RWPE1 (cell line): Measurements from ENCODE around the gene NCK1.

Source experiments
- CTCF ChIA-PET: fragments of 350-600 bp; sonication (Branson Sonifier 250); formaldehyde crosslinking; extraction: SDS; loops from one replicate; lab custom pipeline; 2021; lab: Yijun Ruan, JAX
- POLR2A ChIA-PET: fragments of 400-600 bp; formaldehyde crosslinking; extraction: SDS; loops from one replicate; lab custom pipeline; 2020; ENCODE audit warnings: antibody characterized with exemption; ENCODE audit not compliant: low non-redundant PET; lab: Yijun Ruan, JAX
- DNase-seq: peaks from one replicate; pipeline ENCODE4 v3.0.0; 2012; ENCODE audit warnings: low spot score
- H3K27ac ChIP-seq: fragments of 450-650 bp; 2 replicates; pipeline ENCODE4 v1.5.1; 2017
- CTCF ChIP-seq: fragments of 450-650 bp; conservative IDR thresholded peaks from 2 replicates; pipeline ENCODE4 v1.5.1; 2017; ENCODE audit warnings: low read depth, mild to moderate bottlenecking

NCK1 gene

DNA sequence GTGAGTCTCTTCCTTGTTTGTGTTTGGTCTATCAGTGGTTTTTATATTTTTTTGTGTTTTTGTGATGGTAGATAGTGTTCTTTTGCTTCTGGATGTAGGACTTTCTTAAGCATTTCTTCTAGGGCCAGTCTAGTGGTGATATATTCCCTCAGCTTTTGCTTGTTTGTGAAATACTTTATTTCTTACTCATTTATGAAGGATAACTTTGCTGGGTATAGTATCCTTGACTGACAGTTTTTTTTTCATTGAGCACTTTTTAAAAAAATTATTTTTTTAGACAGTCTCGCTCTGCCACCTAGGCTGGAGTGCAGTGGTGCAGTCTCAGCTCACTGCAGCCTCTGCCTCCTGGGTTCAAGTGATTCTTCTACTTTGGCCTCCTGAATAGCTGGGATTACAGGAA is 41.9 kb downstream of the NCK1 start:
- no peak for TF ChIP-seq CTCF
- ChIA-PET CTCF (no interaction called here), POLR2A (no interaction called here)
- H3K27ac ChIP-seq = no peak overlapping the region
- DNase-seq = no peak

GRCh38 chr3:136904746-136905145 is 42.7 kb downstream of the NCK1 start:
- CTCF ChIA-PET = interaction anchor here (0.7 kb wide), 1 partner anchor 86 kb away, joined by 4 read pairs; no protein-coding TSS in a partner anchor
- POLR2A ChIA-PET = no interaction called here
- H3K27ac ChIP-seq = no peak overlapping the region
- no peak for TF ChIP-seq CTCF
- no peak for DNase-seq

- DNase-seq = no peak
- CTCF ChIA-PET = no interaction called here
- no peak for TF ChIP-seq CTCF
- H3K27ac ChIP-seq = no peak overlapping the region
- POLR2A ChIA-PET = no interaction called here
These were observed 43.5 kb downstream of the NCK1 start for GRCh38 chr3:136905549-136905948.

DNA sequence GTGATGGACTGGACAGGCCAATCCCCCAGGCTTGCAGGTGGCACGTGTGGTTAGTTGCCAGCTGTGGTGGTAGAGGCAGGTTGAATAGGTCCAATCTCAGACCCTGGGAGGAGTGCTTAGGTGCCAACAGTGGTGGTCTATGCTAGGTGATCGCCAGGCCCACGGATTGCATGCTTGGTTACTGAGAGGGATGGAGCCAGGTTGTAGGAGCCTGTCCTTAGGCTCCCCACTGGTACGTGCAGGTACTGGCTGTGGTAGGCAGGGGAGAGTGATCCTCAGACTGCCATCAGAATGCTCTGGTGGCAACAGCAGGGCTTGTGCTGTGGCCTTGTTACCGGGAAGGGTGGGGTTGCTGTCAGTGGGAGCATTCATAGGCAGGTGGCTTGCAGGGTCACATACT is 44.7 kb downstream of the NCK1 start:
- POLR2A ChIA-PET = no interaction called here
- DNase-seq = no peak
- no peak for TF ChIP-seq CTCF
- CTCF ChIA-PET = no interaction called here
- H3K27ac ChIP-seq = peak overlapping the region; percentile 12; the same call in 1 of the 2 replicates

DNA sequence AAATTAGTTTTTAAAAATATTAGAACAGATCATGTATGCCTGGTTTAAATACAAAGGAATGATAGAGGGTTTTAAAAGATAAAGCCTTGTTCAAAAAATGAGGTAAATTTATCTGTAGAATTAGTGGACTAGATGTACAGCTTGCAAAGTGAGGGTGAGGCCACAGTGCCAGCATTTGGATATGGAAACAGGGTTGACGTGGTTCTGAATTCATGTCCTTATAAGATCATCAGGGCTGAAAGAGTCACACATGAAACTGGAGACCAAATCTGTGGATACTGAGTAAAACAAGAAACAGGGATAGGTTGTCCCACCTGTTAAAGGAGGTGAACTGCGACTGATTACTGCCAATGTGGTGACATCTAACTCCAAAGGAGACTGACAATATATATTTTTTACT is 46.3 kb downstream of the NCK1 start:
- ChIA-PET POLR2A (no interaction called here), CTCF (no interaction called here)
- DNase-seq = no peak
- TF ChIP-seq CTCF = no peak
- H3K27ac ChIP-seq = no peak overlapping the region

- DNase-seq = no peak
- ChIA-PET POLR2A (no interaction called here), CTCF (no interaction called here)
- no peak overlapping the region for H3K27ac ChIP-seq
- TF ChIP-seq CTCF = no peak
These were observed 47.2 kb downstream of the NCK1 start for GRCh38 chr3:136909187-136909586.

- POLR2A ChIA-PET = no interaction called here
- no peak for TF ChIP-seq CTCF
- H3K27ac ChIP-seq = no peak overlapping the region
- no peak for DNase-seq
- CTCF ChIA-PET = interaction anchor here (0.9 kb wide), 1 partner anchor 36 kb away, joined by 3 read pairs; no protein-coding TSS in a partner anchor
These were observed 48.7 kb downstream of the NCK1 start for GRCh38 chr3:136910697-136911096.
